OCI-LY1 (cell line): ENCODE data around the gene CIB2.

ENCODE experiments used
- CTCF ChIP-seq: fragments of 200-600 bp; sonication (generic), shearing (Covaris generic); IDR thresholded peaks from 2 replicates; pipeline ENCODE4 v1.5.1; 2017; ENCODE audit warnings: mild to moderate bottlenecking, antibody characterized with exemption, low read length, moderate library complexity, mixed read lengths
- EZH2 ChIP-seq: fragments of 200-600 bp; sonication (generic), shearing (Covaris generic); IDR thresholded peaks from 2 replicates; pipeline ENCODE4 v1.8.0; 2017; ENCODE audit warnings: borderline replicate concordance, mixed run types, mild to moderate bottlenecking, antibody characterized with exemption, low read length, moderate library complexity, mixed read lengths

- TF ChIP-seq CTCF (no peak), EZH2 (no peak)
Measured at GRCh38 chr15:78179286-78179840, 48.1 kb upstream of the CIB2 start.
